SK-N-SH (cell line): ENCODE results near the gene TMEM120B. TPM values are rescaled to one million over a fixed set of nuclear protein-coding genes. Genes with fewer than 3 reads are reported as not detected.

ENCODE experiments used
- CTCF ChIA-PET: fragments of 300-600, 350-600 bp; formaldehyde crosslinking; extraction: SDS; loops from one replicate; lab custom pipeline; 2021; lab: Yijun Ruan, JAX
- POLR2A ChIA-PET: fragments of 350-600 bp; sonication (Branson Sonifier 250); formaldehyde crosslinking; extraction: SDS; loops from one replicate; lab custom pipeline; 2020; ENCODE audit warnings: antibody characterized with exemption, inconsistent platforms; lab: Yijun Ruan, JAX
- DNase-seq: peaks from one replicate; pipeline ENCODE4 v3.0.0; 2012
- H2AFZ ChIP-seq: fragments of 200-600 bp; sonication (generic); 2 replicates; pipeline ENCODE4 v1.8.1; 2016; ENCODE audit warnings: antibody characterized with exemption, mild to moderate bottlenecking, low read depth
- H3F3A ChIP-seq: fragments of 200-600 bp; sonication (generic); replicated peaks from 2 replicates; pipeline ENCODE3; 2016; ENCODE audit warnings: antibody characterized with exemption, mild to moderate bottlenecking; ENCODE audit not compliant: insufficient read depth
- H3K27ac ChIP-seq, 2 experiments: fragments of 200-500 bp in 1 of 2; fragments of 200-600 bp in 1 of 2; sonication (Bioruptor generic) in 1 of 2; sonication (generic), shearing (Covaris generic) in 1 of 2; 2 replicates each; pipeline versions ENCODE4 v1.5.1 to v1.6.1; 2014 to 2016; ENCODE audit warnings: low read depth in 2 of 2, inconsistent platforms in 1 of 2, low read length in 1 of 2, mild to moderate bottlenecking in 1 of 2, mixed read lengths in 1 of 2
- H3K27me3 ChIP-seq: fragments of 200-600 bp; sonication (generic), shearing (Covaris generic); 2 replicates; pipeline ENCODE4 v1.6.1; 2016; ENCODE audit warnings: mixed run types; ENCODE audit not compliant: insufficient read depth
- H3K36me3 ChIP-seq, 2 experiments: fragments of 200-500 bp in 1 of 2; fragments of 200-600 bp in 1 of 2; sonication (Bioruptor generic) in 1 of 2; sonication (generic) in 1 of 2; replicated peaks in 1 of 2; 2 replicates each; pipeline versions ENCODE3 to v1.5.1; 2014 to 2016; ENCODE audit warnings: low read length in 1 of 2, mild to moderate bottlenecking in 1 of 2; ENCODE audit not compliant: insufficient read depth in 2 of 2, control insufficient read depth in 1 of 2
- H3K4me1 ChIP-seq, 2 experiments: fragments of 200-500 bp in 1 of 2; fragments of 200-600 bp in 1 of 2; sonication (Bioruptor generic) in 1 of 2; sonication (generic), shearing (Covaris generic) in 1 of 2; 2 replicates each; pipeline versions ENCODE4 v1.5.1 to v1.6.1; 2014 to 2016; ENCODE audit warnings: low read depth in 1 of 2, low read length in 1 of 2, mixed run types in 1 of 2; ENCODE audit not compliant: insufficient read depth in 2 of 2, control insufficient read depth in 1 of 2
- H3K4me2 ChIP-seq: fragments of 200-600 bp; sonication (generic), shearing (Covaris generic); 2 replicates; pipeline ENCODE4 v1.6.1; 2017; ENCODE audit warnings: mixed run types
- H3K4me3 ChIP-seq, 2 experiments: fragments of 200-500 bp in 1 of 2; fragments of 200-600 bp in 1 of 2; sonication (Bioruptor generic) in 1 of 2; sonication (generic), shearing (Covaris generic) in 1 of 2; 2 replicates each; pipeline versions ENCODE4 v1.5.1 to v1.8.1; 2014 to 2016; ENCODE audit warnings: low read depth in 2 of 2, inconsistent platforms in 1 of 2, low read length in 1 of 2, mild to moderate bottlenecking in 1 of 2, mixed read lengths in 1 of 2, moderate library complexity in 1 of 2
- H3K79me2 ChIP-seq: fragments of 200-600 bp; sonication (generic); 2 replicates; pipeline ENCODE4 v1.8.1; 2017; ENCODE audit warnings: mild to moderate bottlenecking; ENCODE audit not compliant: insufficient read depth
- H3K9ac ChIP-seq: fragments of 200-600 bp; sonication (generic); 2 replicates; pipeline ENCODE4 v1.6.1; 2017; ENCODE audit warnings: mixed run types
- H3K9me2 ChIP-seq: fragments of 200-600 bp; sonication (generic); 2 replicates; pipeline ENCODE4 v1.6.1; 2017; ENCODE audit warnings: mixed run types
- H3K9me3 ChIP-seq: fragments of 200-600 bp; sonication (generic); 2 replicates; pipeline ENCODE4 v1.6.1; 2017; ENCODE audit warnings: mixed run types, mild to moderate bottlenecking, moderate library complexity
- H4K20me1 ChIP-seq: fragments of 200-600 bp; sonication (generic); 2 replicates; pipeline ENCODE4 v1.6.1; 2017; ENCODE audit warnings: mild to moderate bottlenecking, mixed run types; ENCODE audit not compliant: insufficient read depth
- CTCF ChIP-seq: fragments of 200-600 bp; sonication (generic); IDR thresholded peaks from 2 replicates; pipeline ENCODE4 v1.6.1; 2017; ENCODE audit warnings: antibody characterized with exemption, mild to moderate bottlenecking, moderate library complexity
- FOSL2 ChIP-seq: IDR thresholded peaks from 2 replicates; pipeline ENCODE4 v1.4.0; 2012; ENCODE audit warnings: low read depth, mild to moderate bottlenecking, moderate library complexity, borderline replicate concordance
- FOXJ3 ChIP-seq: sonication (generic); formaldehyde crosslinking; IDR thresholded peaks from 2 replicates; pipeline ENCODE4 v1.5.1; 2020; ENCODE audit warnings: mild to moderate bottlenecking, missing genetic modification reagents
- GABPA ChIP-seq: IDR thresholded peaks from 2 replicates; pipeline ENCODE4 v1.4.0; 2012; ENCODE audit warnings: low read depth, mild to moderate bottlenecking
- JUND ChIP-seq: IDR thresholded peaks from 2 replicates; pipeline ENCODE4 v1.4.0; 2012
- MAX ChIP-seq: IDR thresholded peaks from 2 replicates; pipeline ENCODE4 v1.4.0; 2012; ENCODE audit warnings: low read depth
- PBX3 ChIP-seq: IDR thresholded peaks from 2 replicates; pipeline ENCODE4; 2012
- POLR2AphosphoS5 ChIP-seq: IDR thresholded peaks from 2 replicates; pipeline ENCODE4 v1.6.1; 2012; ENCODE audit warnings: low read depth, low read length
- RCOR1 ChIP-seq: fragments of 150-350 bp; IDR thresholded peaks from 2 replicates; pipeline ENCODE4 v1.6.1; 2017; ENCODE audit warnings: antibody characterized with exemption, low read length
- REST ChIP-seq: IDR thresholded peaks from 2 replicates; pipeline ENCODE4 v1.6.1; 2012; ENCODE audit warnings: mild to moderate bottlenecking, low read depth, low read length, moderate library complexity
- TAF1 ChIP-seq: IDR thresholded peaks from 2 replicates; pipeline ENCODE4 v1.6.1; 2012; ENCODE audit warnings: low read depth, mild to moderate bottlenecking, low read length, moderate library complexity, borderline replicate concordance
- WGBS: methylation state at CpG from one replicate; pipeline ENCODE4 v1.1.6; 2017; ENCODE audit warnings: low lambda C conversion rate; 5-methylcytosine and 5-hydroxymethylcytosine counted together
- polyA plus RNA-seq, 3 experiments: library from polyadenylated mRNA; depleted of rRNA; stranded (reverse); fragments of >200 nt; gene quantifications; 2 replicates each; pipeline ENCODE4 v1.2.3, GENCODE V29; 2012

The TMEM120B gene
- polyA plus RNA-seq, 1 of the 3 experiments (the other 2 are of a cell fraction) = 15.4 TPM

GRCh38 chr12:121830588-121831265, 118.2 kb downstream of the TMEM120B start:
- POLR2A ChIA-PET = no interaction called here
- Histone ChIP-seq H3K36me3 (peaks cover 13 to 39% of the 10 kb centered on the region in 2 experiments), H3K9me3 (no peaks in the 10 kb centered on the region), H3K9me2 (no peaks in the 10 kb centered on the region), H3F3A (peaks cover 22% of the 10 kb centered on the region), H3K9ac (no peak overlapping the region), H3K27ac (no peak overlapping the region), H2AFZ (no peak overlapping the region), H4K20me1 (no peaks in the 10 kb centered on the region), H3K4me1 (peaks cover 0 to 4% of the 10 kb centered on the region in 2 experiments; a peak in 1 of 4 replicates), H3K79me2 (no peaks in the 10 kb centered on the region), H3K27me3 (no peaks in the 10 kb centered on the region), H3K4me2 (no peak overlapping the region), H3K4me3 (no peak overlapping the region)
- 95% methylated on average over 21 of the region's 29 CpGs for WGBS
- CTCF ChIA-PET = interaction anchor here (2.1 to 5.7 kb wide), 2 partner anchors 19 to 36 kb away, joined by 9 to 50 read pairs; partner anchors contain the start of gene RHOF
- TF ChIP-seq POLR2AphosphoS5 = no peak
- TF ChIP-seq RCOR1 = no peak
- TF ChIP-seq TAF1 = no peak
- no peak for TF ChIP-seq JUND
- no peak for TF ChIP-seq MAX
- no peak for TF ChIP-seq CTCF
- TF ChIP-seq FOXJ3 (CRISPR knock-in tag) = no peak
- no peak for TF ChIP-seq PBX3
- no peak for TF ChIP-seq FOSL2
- no peak for TF ChIP-seq GABPA
- no peak for TF ChIP-seq REST
- DNase-seq = no peak

Other genes starting within 250 kb of the TMEM120B start
- 9.6 and 11.5 TPM in 2 replicates for gene KDM2B, start 131.7 kb upstream of the TMEM120B start, polyA plus RNA-seq (2012; rRNA removed)
- gene ORAI1, start 86.2 kb upstream of the TMEM120B start, polyA plus RNA-seq (2012; rRNA removed) = 13.2 and 16.6 TPM in 2 replicates
- gene MORN3, start 43.1 kb upstream of the TMEM120B start, polyA plus RNA-seq (2012; rRNA removed) = 2.4 and 2.7 TPM in 2 replicates
- 5.0 and 5.3 TPM in 2 replicates for gene RHOF, start 80.9 kb downstream of the TMEM120B start, polyA plus RNA-seq (2012; rRNA removed)
- gene SETD1B, start 91.3 kb downstream of the TMEM120B start, polyA plus RNA-seq (2012; rRNA removed) = 1.2 and 2.0 TPM in 2 replicates
- gene HPD, start 146.1 kb downstream of the TMEM120B start, polyA plus RNA-seq (2012; rRNA removed) = 1.8 and 1.9 TPM in 2 replicates
- 227 and 234 TPM in 2 replicates for gene PSMD9, start 176.0 kb downstream of the TMEM120B start, polyA plus RNA-seq (2012; rRNA removed)
- gene CFAP251, start 205.8 kb downstream of the TMEM120B start, polyA plus RNA-seq (2012; rRNA removed) = 5.7 and 8.0 TPM in 2 replicates